Measurements from ENCODE around the gene CALM3.
"Not testable (repeated sequence)": the region's sequence is repeated elsewhere in the genome, so short reads cannot be mapped to it uniquely, and the experiment has no call there.

The CALM3 gene

DNA sequence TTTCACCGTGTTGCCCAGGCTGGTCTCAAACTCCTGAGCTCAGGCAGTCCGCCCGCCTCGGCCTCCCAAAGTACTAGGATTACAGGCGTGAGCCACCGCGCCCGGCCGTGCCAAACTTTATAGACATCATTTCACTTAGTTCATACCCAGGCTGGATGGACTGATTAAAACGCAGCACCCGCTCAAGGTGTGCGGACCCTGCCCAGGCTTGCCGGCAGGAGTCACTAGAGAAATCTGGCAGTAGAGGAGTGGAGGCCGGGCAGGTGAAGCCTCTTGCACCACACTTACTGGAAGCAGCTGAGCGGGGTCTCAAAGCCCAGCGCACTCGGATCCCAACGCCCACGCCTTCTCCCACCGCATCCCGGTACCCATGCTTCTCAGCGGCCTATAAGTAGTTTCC lies 12.4 kb downstream of the CALM3 start:
- no peak for FAIRE-seq
- no peak for DNase-seq (ENCODE audit: insufficient read length, low spot score)

DNA sequence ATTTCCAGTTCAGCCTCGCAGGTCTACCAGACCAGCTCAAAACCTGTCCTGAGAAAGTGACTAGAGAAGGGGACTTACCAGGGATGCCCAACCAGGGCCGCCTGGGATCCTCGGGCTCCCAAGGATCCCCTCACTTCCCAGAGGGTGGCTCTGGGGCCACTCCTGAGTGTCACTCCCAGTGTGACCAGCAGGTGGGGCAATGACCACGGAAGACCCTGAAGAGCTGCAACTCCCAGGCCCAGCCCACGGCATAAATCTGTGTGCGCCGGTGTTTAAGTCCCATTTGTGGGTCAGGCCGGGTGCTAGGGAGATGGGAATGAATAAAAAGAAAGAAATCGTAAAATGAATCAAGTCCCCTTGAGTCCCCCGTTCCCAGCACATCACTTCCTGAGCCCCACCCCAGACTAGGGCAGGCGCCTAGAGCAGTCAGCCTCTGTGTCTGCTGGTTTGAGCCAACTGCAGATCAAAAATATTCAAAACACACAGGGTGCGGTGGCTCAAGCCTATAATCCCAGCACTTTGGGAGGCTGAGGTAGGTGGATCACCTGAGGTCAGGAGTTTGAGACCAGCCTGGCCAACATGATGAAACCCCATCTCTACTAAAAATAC lies 13.1 kb downstream of the CALM3 start:
- DNase-seq (ENCODE audit: insufficient read length, low spot score) (peak; percentile 85), FAIRE-seq (peak; percentile 63)

DNA sequence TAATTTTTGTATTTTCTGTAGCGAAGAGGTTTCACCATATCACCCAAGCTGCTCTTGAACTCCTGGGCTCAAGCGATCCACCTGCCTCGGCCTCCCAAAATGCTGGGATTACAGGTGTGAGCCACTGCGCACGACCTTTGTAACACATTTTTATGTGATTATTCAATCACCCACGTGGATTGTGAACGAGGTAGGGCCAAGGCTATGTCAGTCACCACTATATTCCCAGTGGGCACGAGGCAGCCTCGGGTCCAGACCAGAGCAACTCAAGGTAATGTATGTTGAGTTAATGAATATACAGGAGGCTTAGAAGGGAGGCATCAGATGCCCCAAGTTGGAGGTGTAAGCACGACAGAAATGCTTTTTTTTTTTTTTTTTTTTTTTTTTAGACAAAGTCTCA lies 14.8 kb downstream of the CALM3 start:
- FAIRE-seq (no peak), DNase-seq (ENCODE audit: insufficient read length, low spot score) (no peak)

DNA sequence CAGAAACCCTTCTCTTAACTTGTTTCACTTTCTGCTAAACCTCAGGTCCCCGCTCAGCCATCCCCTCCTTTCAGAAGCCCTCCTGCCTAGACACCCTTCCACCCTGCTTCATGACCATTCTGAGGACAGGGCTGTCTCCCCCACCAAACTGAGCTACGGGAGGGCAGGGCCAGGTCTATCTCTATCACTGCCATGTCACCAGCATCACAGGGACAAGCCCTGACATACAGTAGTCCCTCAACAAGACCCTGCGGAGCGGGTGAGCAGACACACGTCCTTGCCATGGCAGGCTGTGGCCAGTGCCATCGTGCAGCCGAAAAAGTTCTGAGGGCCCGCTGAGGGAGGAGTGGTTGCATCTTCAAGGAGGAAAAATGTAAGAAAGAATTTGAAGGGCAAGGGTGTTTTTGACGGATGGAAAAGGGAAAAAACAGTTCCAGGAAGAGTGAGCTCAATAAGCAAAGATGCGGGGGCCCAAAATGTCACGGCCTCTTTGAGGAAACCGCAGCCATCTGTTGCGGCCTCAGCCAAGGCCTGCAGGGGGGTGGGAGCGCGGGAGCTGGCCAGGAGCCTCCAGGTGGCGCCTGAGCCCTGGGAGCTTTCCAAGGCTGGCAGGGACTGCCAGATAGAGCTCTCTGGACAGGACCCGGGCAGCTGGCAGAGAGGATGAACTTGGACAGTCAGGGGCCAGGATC lies 15.6 kb downstream of the CALM3 start:
- DNase-seq (ENCODE audit: insufficient read length, low spot score), result peak; percentile 73
- FAIRE-seq, result no peak

DNA sequence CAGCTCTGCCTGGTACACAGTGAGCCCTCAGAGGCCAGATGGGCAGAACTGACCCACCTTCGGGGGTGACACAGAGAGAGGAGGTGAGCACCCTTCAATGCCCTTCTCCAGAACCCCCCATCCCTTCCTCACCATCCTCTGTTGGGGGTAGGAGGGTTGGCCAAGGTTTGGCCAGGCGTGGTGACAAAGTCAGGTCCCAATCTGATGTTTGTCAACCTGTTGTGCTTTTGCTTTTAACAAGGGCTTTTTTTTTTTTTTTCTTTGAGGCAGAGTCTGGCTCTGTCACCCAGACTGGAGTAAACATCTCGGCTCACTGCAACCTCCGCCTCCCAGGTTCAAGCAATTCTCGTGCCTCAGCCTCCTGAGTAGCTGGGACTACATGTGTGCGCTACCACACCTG lies 16.5 kb downstream of the CALM3 start:
- DNase-seq (ENCODE audit: insufficient read length, low spot score), result no peak

DNA sequence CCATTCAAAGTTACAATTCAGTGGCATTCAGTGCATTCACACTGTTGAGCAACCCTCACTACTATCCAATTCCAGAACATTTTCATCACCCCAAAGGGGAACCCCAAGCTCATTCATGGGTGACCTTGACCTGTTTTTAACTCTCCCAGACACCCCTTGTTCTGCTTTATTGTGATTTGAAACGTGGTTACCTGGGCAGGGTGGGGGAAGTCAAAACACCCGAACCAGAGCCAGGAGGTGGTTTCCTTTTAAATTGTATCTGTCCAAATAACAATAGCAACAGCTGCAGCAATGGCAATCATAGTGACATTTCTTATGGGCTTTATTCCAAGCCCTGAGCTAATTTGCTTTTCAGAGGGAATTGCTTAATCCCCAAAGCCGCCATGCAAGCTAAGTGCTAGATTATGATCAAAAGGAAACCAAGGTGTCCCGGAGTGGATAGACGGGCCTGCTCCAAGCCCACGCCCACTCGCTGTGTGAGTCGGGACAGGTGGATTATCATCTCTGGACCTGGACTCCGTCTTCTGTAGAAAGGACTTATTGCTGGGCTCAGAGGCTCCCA lies 17.6 kb downstream of the CALM3 start:
- DNase-seq (ENCODE audit: insufficient read length, low spot score) (no peak), FAIRE-seq (no peak)

More for the DNA sequence above, 16.5 kb downstream of the CALM3 start:
- no peak for FAIRE-seq

DNA sequence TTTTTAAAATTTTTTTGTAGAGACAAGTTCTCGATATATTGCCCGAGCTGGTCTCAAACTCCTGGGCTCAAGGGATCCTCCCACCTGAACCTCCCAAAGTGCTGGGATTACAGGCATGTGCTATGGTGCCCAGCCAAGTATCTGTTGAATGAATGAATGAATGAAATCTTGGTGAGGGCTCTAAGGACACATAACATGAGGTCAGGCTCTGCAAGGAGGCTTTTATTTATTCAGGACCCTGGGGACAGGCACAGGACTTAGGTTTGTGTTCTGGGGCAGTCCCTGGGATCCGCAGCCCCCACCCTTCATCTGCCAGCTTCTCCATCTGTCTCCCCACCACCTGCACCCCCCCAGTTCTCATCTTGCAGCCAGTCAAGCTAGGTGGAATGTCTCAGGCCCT lies 19.1 kb downstream of the CALM3 start:
- FAIRE-seq (no peak), DNase-seq (ENCODE audit: insufficient read length, low spot score) (no peak)

DNA sequence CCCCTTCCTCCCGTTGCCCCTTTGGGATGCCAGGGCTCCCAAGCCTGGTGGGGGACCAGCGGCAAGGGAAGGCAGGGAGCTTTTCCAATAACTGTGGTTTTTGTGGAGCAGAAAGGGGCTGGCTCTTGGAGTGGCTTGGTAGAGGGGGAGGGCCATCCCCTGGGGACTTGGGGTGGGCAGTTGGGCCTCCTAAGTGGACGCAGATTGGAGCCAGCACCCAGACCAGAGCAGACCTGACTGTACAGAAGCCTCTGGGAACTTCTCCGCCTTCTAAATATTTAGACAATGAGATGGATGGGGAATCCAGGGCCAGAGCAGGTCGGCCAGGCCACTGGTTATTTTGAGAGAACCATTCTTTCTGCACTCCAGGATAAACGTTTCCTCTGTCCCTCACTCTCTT lies 19.6 kb downstream of the CALM3 start:
- no peak for FAIRE-seq
- DNase-seq (ENCODE audit: insufficient read length, low spot score), result no peak

DNA sequence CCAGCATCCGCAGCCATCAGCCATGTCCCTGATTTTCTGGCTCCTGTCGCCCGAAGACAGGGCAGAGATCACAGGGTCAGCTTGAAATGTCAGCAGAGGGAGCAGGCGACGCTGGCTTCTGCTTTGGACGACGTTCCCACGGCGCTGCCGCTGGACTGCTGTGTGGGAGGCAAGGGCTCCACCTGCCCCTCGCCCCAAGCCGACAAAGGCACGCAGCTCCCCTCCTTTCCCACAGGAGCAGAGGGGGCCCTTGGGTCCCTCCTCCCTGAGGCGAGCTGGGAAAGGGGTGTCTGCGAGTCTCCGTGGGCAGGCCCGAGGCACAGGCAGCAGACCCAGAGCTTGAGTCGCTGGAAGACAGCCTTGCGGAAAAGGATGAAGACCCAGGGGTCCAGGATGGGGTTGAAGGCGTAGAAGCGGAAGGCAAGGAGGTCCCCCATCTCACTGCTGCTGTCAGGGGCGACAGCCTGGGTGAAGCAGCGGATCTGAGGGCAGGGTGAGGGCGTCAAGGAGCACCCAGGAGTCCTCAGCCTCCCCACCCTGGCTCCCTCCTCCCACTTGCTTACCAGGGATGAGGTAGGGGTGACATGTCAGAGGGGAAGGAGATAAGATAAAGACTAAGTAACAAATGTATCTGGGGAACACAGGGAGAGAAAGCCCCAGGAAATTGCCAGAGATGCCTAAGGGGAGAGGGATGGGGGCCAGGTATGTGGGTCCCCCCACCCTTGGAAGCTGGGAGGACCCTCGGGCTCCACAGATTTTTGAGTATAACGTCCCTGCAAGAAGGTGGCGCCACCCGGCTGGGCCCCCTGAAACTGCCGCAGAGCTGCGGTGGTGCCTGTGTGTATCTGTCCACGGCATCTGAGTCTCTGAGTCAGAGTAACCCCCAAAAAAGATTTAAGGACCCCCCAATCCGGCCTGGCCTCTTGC lies 20.3 kb downstream of the CALM3 start:
- no peak for FAIRE-seq
- no peak for DNase-seq (ENCODE audit: insufficient read length, low spot score)

DNA sequence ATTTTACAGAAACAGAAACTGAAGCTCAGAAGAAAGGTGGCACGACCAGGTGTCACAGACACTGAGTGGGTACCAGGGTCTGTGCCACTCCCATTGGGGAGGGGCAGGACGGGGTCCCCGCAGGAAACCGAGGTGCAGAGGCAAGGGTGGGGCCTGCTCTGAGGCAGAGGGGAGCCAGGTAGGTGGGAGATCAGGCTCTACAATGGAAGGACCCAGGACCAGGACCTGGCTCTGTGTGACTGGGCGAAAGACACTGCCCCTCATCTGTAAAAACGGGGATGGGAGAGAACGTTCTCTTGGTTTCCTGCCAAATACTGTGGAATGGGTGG lies 21.0 kb downstream of the CALM3 start:
- DNase-seq (ENCODE audit: insufficient read length, low spot score) (no peak), FAIRE-seq (no peak)

DNA sequence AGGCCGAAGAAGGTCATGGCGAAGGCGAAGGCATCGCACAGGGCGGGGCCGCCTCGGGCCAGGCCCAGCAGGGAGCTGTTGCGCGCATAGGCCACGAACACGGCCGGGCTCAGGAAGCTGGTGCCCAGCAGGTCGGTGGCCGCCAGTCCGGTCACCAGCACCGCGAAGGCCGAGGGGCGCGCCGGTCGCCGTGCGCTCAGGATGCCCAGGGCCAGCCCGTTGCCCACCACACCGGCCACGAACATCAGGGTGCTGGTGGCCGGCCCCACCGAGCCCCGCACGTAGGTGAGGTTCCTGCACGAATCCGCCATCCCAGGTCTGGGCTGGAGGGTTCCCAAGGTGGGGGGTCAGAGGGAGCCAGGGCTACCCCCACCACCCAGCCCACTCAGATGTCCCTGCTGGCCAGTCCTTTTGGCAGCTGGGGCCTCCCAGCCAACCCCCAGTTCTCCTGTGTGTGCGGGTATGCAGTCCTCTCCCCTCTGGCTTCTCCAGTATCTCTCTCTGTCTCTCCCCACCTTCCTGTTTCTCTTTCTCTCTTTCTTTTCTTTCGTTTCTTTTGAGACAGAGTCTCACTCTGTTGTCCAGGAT lies 22.9 kb downstream of the CALM3 start:
- FAIRE-seq (no peak), DNase-seq (ENCODE audit: insufficient read length, low spot score) (no peak)

DNA sequence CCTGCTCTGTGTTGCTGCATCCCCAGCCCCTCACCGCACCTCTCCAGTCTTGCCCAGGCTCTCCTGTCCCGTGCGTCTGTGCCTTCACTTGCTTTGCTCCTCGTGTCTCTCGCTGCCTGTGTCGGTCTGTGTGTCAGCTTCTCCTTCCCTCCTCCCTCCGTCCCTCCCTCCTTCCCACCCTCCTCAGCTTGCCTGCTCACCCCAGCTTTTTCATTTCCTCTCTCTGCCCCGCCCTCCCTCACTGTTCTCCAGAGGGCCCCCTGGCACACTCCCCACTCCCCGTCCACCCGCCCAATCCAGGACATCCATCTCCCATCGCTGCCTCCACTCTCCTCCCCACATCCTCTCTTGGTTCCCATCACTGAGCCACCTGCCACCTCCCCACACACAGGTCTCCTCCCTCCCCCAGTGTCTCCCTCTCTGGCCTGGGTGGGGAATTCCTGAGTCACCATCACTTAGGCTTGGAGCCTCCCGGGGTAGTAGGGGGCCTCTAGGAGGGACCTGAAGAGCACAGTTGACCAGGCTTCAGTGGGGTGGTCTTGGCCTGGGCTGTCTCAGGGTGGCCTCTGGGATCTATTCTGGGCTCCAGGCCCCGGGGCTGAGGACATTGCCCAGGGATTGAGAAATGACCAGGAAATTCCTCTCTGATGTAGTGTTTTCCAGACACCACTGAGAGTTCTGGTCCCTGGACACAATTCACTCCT lies 24.0 kb downstream of the CALM3 start, which contains the start of gene PTGIR:
PTGIR (minus strand) TSS at position 132 of the 704 bp plus-strand sequence. CDS start 864 bp downstream, outside the sequence.
- DNase-seq (ENCODE audit: insufficient read length, low spot score) (peak; percentile 75), FAIRE-seq (peak; percentile 77)

DNA sequence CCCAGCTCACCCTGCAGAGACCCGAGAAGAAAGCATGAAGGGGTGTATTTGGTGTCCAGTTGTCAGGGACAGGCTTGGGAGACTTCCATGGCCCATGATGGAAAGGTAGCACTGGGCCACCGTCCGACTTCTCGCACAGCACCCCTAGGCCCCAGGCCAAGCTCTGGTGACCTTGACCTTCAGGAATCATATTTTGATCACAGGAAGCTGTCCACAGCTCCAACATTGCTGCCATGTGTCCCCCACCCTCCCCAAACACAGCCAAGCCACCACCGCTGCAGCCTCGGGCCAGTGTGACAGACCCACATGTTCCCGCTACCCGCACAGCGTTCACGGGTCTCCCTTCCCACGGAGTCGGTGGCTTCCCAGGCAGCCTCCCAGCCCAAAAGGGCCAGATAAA lies 24.6 kb downstream of the CALM3 start:
- DNase-seq (ENCODE audit: insufficient read length, low spot score) (no peak), FAIRE-seq (no peak)

DNA sequence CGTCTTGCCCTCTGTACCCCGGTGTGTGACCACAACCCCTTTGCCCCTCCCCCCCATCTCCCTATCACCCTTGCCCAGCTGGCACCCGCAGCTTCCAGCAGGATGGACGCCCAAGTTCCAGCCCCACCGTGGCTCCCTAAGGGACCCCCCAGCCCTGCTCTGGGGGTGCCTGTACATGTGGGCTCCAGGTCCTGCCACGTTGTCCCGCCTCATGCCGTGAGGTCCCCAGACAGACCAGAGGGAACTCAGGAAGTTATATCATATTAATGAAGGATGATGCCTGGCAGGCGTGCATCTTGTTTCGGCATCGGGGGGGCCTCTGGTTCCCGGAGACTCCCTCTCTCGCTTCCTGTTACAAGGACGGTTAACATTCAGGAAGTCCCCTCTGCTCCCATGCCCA lies 25.3 kb downstream of the CALM3 start:
- FAIRE-seq (no peak), DNase-seq (ENCODE audit: insufficient read length, low spot score) (no peak)

DNA sequence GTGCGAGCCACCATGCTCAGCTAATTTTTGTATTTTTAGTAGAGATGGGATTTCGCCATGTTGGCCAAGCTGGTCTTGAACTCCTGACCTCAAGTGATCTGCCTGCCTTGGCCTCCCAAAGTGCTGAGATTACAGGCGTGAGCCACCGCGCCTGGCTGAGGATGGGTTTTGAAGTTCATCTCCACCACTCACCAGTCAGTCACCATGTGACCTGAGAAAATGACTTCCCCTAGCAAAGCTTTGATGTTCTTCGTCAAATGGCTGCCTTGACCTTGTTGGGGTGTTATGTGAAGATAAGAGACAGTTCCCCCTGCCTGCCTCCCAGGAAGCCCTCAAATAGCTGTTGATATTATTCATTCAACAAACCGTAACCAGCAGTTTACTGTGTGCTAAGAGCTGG lies 27.8 kb downstream of the CALM3 start:
- DNase-seq (ENCODE audit: insufficient read length, low spot score); FAIRE-seq: not testable (repeated sequence)

DNA sequence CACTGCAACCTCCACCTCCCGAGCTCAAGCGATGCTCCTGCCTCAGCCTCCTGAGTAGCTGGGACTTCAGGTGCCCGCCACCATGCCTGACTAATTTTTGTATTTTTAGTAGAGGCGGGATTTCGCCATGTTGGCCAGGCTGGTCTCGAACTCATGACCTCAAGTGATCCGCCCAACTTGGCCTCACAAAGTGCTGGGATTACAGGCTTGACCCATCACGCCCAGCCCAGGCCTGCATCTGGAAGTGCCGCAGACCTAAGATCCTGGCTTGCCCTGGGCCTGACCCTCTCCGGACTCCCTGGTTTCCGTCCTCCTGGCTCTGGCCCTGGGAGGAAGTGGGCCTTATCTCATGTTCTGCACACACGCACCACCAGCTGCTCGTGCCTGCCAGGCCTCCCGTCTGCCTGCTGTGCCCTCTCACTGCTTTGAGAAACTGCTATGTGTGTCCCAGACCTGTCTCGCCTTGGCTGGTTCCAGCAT lies 28.5 kb downstream of the CALM3 start:
- FAIRE-seq (no peak), DNase-seq (ENCODE audit: insufficient read length, low spot score) (no peak)

DNA sequence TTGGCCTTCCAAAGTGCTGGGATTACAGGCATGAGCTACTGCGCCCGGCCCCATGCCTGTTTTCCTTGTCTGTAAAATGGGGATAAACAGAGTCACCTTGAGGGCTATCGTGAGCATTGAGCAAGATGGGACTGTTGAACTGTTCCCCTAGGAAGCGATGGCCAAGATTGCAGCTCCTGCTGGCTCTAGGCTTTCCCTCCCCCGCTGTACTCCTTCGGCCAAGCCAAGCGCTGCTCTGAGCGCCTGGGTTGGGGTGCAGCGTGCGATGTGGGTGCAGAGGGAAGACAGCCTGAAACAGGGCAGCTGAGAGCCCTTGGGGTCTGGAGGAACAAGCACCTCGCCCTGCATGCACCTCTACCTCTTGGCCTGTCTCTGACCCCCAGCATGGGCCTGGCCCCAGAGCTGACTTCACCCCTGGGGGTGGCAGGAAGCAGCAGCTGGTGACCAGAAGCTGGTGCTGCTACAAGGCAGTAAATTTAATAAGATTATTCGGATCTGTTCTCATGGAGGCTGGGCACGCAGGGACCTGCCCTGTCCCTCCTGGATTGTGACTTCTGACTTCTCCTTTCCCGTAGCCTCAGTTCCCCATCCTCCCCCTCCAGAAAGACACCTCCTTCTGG lies 29.6 kb downstream of the CALM3 start:
- DNase-seq (ENCODE audit: insufficient read length, low spot score) (no peak), FAIRE-seq (no peak)

DNA sequence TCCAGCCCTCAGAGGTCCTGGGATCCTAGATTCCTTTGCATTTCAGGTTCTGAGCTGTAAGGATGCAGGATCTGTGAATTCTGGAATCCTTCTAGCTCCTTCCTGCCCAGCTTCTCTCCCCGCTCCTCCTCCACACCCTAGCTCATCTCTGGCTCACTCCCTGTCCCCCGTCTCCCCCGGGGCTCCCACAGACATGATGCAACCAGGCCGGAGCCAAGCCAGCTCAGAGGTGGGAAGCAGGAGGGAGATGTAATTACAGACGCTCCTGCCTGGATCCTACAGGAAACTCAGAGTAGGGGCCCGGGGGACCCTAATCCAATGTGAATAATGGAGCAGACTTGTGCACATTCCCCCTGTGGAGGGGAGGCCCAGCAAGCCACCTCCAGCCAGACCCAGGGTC lies 30.4 kb downstream of the CALM3 start:
- no peak for FAIRE-seq
- DNase-seq (ENCODE audit: insufficient read length, low spot score), result peak; percentile 43

DNA sequence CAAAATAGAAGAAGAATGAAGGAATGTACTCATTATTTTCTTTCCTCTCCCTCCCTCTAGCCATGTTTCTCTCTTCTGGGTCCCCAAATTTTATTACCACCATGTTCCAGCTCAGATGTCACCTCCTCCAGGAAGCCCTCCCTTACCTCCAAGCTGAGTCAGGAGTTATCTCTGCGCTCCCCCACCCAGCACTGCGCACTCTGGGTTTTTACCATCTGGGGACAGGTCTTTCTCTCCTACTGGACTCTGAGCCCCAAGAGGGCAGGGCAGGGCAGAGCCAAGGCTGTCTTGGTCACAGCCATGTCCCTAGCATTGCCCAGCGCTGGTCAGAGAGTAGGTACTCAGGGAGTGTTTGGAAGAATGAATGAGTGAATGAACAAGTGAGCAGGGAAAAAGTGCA lies 32.0 kb downstream of the CALM3 start:
- no peak for FAIRE-seq
- no peak for DNase-seq (ENCODE audit: insufficient read length, low spot score)
